ENCODE measurements around the gene IRF7.

- TF ChIP-seq CTCF (IDR thresholded peaks at IDR 0.05 in 2 of 3, conservative IDR thresholded peaks at IDR 0.05 in 1 of 3; ENCODE audit: borderline replicate concordance in 1 of 3, insufficient read depth in 1 of 3, low read depth in 2 of 3, low read length in 2 of 3), result no peak
- TF ChIP-seq FOSL1 (IDR thresholded peaks at IDR 0.05; ENCODE audit: low read depth), result no peak
- TF ChIP-seq REST (IDR thresholded peaks at IDR 0.05; ENCODE audit: low read depth), result no peak
- TF ChIP-seq YY1 (IDR thresholded peaks at IDR 0.05; ENCODE audit: extremely low read depth, insufficient replicate concordance, low read depth, low read length), result no peak
- TF ChIP-seq POLR2A (IDR thresholded peaks at IDR 0.05; ENCODE audit: borderline replicate concordance, extremely low read depth, insufficient read depth, insufficient read length), result no peak
- TF ChIP-seq POLR2AphosphoS5 (IDR thresholded peaks at IDR 0.05; ENCODE audit: low read depth, low read length), result no peak
- no peak for TF ChIP-seq RAD21 (IDR thresholded peaks at IDR 0.05; ENCODE audit: low read depth)
- TF ChIP-seq JUND (IDR thresholded peaks at IDR 0.05), result no peak
These were observed 27.8 kb downstream of the IRF7 start for GRCh38 chr11:587978-588380.
